DOHH2 (cell line): ENCODE data around the gene HIVEP2.

Source experiments
- H3F3A ChIP-seq: fragments of 200-600 bp; sonication (generic), shearing (Covaris generic); 2 replicates; pipeline ENCODE4 v1.6.0; 2016; ENCODE audit warnings: antibody characterized with exemption, mild to moderate bottlenecking; ENCODE audit not compliant: control insufficient read depth, insufficient read depth
- H3K27ac ChIP-seq: fragments of 200-600 bp; sonication (generic); 2 replicates; pipeline ENCODE4 v1.5.1; 2014; ENCODE audit warnings: low read depth, mild to moderate bottlenecking, low read length, moderate library complexity
- H3K27me3 ChIP-seq: fragments of 200-600 bp; sonication (generic); 2 replicates; pipeline ENCODE4 v1.6.1; 2014; ENCODE audit warnings: mild to moderate bottlenecking, low read length, mixed read lengths; ENCODE audit not compliant: control insufficient read depth
- H3K36me3 ChIP-seq: fragments of 200-600 bp; sonication (generic); 2 replicates; pipeline ENCODE4 v1.6.1; 2014; ENCODE audit warnings: mild to moderate bottlenecking, low read length, moderate library complexity, mixed read lengths; ENCODE audit not compliant: control insufficient read depth
- H3K4me1 ChIP-seq: fragments of 200-600 bp; sonication (generic); 2 replicates; pipeline ENCODE4 v1.6.1; 2014; ENCODE audit warnings: mild to moderate bottlenecking, low read length, mixed read lengths; ENCODE audit not compliant: control insufficient read depth
- H3K4me2 ChIP-seq: fragments of 200-600 bp; sonication (generic); 2 replicates; pipeline ENCODE4 v1.6.0; 2014; ENCODE audit warnings: mild to moderate bottlenecking, low read length, moderate library complexity
- H3K4me3 ChIP-seq: fragments of 200-600 bp; sonication (generic); 2 replicates; pipeline ENCODE4 v1.5.1; 2014; ENCODE audit warnings: mild to moderate bottlenecking, low read length, mixed read lengths
- H3K79me2 ChIP-seq: fragments of 200-600 bp; sonication (generic); 2 replicates; pipeline ENCODE4 v1.6.1; 2014; ENCODE audit warnings: mild to moderate bottlenecking, low read length, mixed read lengths; ENCODE audit not compliant: control insufficient read depth
- H3K9me2 ChIP-seq: fragments of 200-600 bp; sonication (generic); replicated peaks from 2 replicates; pipeline ENCODE4 v1.6.1; 2014; ENCODE audit warnings: mild to moderate bottlenecking, low read length, mixed read lengths; ENCODE audit not compliant: control insufficient read depth
- H3K9me3 ChIP-seq: fragments of 200-600 bp; sonication (generic); 2 replicates; pipeline ENCODE4 v1.6.1; 2014; ENCODE audit warnings: antibody characterized with exemption, low read length, mixed read lengths; ENCODE audit not compliant: control insufficient read depth, insufficient read depth
- H4K20me1 ChIP-seq: fragments of 200-600 bp; sonication (generic); 2 replicates; pipeline ENCODE4 v1.6.0; 2014; ENCODE audit warnings: low read depth, mild to moderate bottlenecking, antibody characterized with exemption, low read length, moderate library complexity; ENCODE audit not compliant: control insufficient read depth, insufficient read depth
- EZH2phosphoT487 ChIP-seq: fragments of 200-600 bp; sonication (generic); IDR thresholded peaks from 2 replicates; pipeline ENCODE4 v1.6.1; 2017; ENCODE audit warnings: borderline replicate concordance, mild to moderate bottlenecking, antibody characterized with exemption, low read length, moderate library complexity, mixed read lengths
- TF ChIP-seq, protein P1 (sequence below): fragments of 200-600 bp; sonication (generic); IDR thresholded peaks from one replicate; pipeline ENCODE4 v1.5.1; 2014; ENCODE audit warnings: antibody characterized with exemption, mild to moderate bottlenecking, low read depth, low read length; ENCODE audit not compliant: poor library complexity, severe bottlenecking

HIVEP2 gene

DNA sequence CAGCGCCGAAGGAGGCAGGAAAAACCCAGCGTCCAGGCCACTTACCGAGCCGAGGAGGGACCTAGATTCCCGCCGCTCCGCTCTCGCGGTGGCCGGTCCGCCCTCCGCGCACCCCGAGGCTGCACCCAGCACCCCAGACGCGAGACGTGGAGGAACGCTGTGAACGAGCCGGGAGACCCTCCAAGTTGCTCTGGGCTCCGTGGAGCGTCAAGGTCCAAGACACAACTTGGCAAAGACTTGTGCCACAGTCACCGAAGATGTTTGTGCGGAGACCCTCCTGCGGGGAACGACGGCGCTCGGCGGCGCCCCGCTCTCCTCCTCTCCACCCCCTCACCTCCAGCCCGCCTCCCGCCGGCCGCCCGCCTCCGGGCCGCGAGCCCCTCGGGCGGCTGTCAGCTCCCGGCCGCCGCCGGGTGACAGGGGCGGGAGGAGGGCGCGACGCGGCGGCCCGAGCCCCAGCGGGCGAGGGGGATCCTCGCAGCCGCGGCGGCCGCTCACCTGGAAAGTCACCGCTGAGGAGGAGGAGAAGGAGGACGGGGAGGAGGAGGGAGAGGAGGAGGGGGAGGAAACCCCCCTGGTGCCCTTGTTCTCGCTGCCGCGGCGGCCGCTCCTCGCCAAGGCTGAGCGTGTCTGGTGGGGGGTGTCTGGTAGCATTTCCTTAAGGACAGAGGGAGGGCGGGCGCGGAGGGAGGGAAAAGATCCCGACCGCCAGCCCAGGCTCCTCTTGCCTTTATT is 637 bp upstream of the HIVEP2 start:
- H3K27ac ChIP-seq = peak overlapping the region; percentile 80
- no peaks in the 10 kb centered on the region for H3K9me3 ChIP-seq
- H3K9me2 ChIP-seq = no peaks in the 10 kb centered on the region
- peak overlapping the region; percentile 82 for H3K4me2 ChIP-seq
- H3F3A ChIP-seq = peaks cover 29% of the 10 kb centered on the region
- peaks cover 3% of the 10 kb centered on the region for H3K36me3 ChIP-seq
- H3K4me3 ChIP-seq = peak overlapping the region; percentile 94
- H4K20me1 ChIP-seq = no peaks in the 10 kb centered on the region
- H3K4me1 ChIP-seq = peaks cover 54% of the 10 kb centered on the region
- TF ChIP-seq EZH2phosphoT487 = no peak
- TF ChIP-seq, protein P1, sequence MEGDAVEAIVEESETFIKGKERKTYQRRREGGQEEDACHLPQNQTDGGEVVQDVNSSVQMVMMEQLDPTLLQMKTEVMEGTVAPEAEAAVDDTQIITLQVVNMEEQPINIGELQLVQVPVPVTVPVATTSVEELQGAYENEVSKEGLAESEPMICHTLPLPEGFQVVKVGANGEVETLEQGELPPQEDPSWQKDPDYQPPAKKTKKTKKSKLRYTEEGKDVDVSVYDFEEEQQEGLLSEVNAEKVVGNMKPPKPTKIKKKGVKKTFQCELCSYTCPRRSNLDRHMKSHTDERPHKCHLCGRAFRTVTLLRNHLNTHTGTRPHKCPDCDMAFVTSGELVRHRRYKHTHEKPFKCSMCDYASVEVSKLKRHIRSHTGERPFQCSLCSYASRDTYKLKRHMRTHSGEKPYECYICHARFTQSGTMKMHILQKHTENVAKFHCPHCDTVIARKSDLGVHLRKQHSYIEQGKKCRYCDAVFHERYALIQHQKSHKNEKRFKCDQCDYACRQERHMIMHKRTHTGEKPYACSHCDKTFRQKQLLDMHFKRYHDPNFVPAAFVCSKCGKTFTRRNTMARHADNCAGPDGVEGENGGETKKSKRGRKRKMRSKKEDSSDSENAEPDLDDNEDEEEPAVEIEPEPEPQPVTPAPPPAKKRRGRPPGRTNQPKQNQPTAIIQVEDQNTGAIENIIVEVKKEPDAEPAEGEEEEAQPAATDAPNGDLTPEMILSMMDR = no peak
- no peaks in the 10 kb centered on the region for H3K27me3 ChIP-seq
- H3K79me2 ChIP-seq = peaks cover 39% of the 10 kb centered on the region

DNA sequence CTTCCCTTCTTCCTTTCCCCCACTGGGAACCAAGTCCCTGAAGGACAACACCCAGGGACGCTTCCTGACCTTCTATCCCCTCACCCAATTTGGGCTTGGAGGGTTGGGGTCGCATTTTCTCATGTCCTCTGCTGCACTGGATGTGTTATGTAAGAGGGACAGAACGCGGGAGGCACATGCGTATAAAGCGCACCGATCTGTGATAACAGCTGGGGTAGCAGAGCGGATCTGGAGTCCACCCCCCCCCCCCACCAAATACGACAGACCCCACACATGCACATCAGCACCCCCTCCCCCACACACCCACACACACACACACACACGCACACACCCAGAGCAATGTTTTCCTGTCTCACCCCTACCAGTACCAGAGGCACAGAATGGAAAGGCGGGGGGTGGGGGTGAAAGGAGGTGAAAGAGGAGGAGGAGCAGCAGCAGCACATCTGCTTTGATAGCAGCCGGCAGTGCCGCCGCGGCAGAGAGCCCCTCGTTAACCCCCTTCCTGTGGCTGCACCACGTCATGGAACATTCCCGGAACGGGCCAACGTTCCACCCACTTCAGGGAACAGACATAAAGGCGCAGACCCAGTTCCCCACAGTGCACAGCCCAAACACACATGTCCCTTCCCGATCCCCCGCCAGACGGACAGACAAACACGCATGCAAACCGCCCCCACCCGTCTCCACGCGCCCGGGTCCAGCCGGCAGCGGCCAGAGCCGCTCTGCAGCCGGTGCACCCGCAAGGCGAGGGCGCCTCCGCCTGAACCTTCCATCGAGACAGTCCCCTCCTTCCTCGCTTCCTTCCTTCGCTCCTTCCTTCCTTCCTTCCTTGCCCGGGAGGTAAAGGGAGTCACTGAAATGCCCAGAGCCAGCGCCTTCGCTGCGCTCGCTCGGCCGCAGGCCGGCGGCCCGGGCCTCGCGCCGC is 590 bp downstream of the HIVEP2 start:
- peaks cover 29% of the 10 kb centered on the region for H3F3A ChIP-seq
- H3K27ac ChIP-seq = peak overlapping the region; percentile 98
- peak overlapping the region; percentile 94 for H3K4me3 ChIP-seq
- H3K27me3 ChIP-seq = no peaks in the 10 kb centered on the region
- peaks cover 61% of the 10 kb centered on the region for H3K4me1 ChIP-seq
- TF ChIP-seq, protein P1 = peak; percentile 17
- no peak for TF ChIP-seq EZH2phosphoT487
- no peaks in the 10 kb centered on the region for H4K20me1 ChIP-seq
- H3K4me2 ChIP-seq = peak overlapping the region; percentile 99
- peaks cover 6% of the 10 kb centered on the region for H3K36me3 ChIP-seq
- H3K9me3 ChIP-seq = no peaks in the 10 kb centered on the region
- no peaks in the 10 kb centered on the region for H3K9me2 ChIP-seq
- H3K79me2 ChIP-seq = peaks cover 51% of the 10 kb centered on the region

DNA sequence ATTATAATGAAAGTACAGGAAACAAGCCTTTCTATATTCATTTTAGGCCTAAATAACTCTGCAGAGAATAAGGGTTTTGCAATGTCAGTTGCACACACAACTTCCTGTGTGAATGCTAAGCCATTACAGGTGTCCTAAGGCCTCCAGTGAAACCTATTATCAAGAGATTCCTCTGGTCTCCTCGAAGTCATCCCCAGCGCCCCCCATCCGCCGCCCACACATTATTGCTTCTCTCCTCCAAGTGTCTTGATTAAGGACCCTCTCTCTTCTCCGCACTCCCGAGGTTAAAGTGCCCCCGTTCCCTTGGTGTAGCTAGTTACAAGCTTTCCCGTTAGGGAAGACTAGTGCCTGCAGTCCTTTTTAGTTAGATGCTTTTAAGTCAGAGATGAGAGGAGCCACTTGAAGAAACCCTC is 1.3 kb downstream of the HIVEP2 start:
- Histone ChIP-seq H3K27me3 (no peaks in the 10 kb centered on the region), H3K4me3 (peak overlapping the region; percentile 94), H3K79me2 (peaks cover 56% of the 10 kb centered on the region), H3K27ac (peak overlapping the region; percentile 98), H3F3A (peaks cover 29% of the 10 kb centered on the region), H3K4me2 (peak overlapping the region; percentile 99), H3K36me3 (peaks cover 6% of the 10 kb centered on the region), H3K9me3 (no peaks in the 10 kb centered on the region), H4K20me1 (no peaks in the 10 kb centered on the region), H3K4me1 (peaks cover 65% of the 10 kb centered on the region), H3K9me2 (no peaks in the 10 kb centered on the region)
- TF ChIP-seq, protein P1 = no peak
- no peak for TF ChIP-seq EZH2phosphoT487
